HepG2 (cell line): Measurements from ENCODE around the gene TXNRD2. TPM values are rescaled to one million over a fixed set of nuclear protein-coding genes. Genes with fewer than 3 reads are reported as not detected.
A peak's percentile ranks its signal among the peaks of the same experiment; 100 is the strongest.

Source experiments
- ARID4A ChIP-seq: sonication (generic); formaldehyde crosslinking; IDR thresholded peaks from 2 replicates; pipeline ENCODE4 v1.5.0; 2020; ENCODE audit warnings: mild to moderate bottlenecking, missing genetic modification reagents, borderline replicate concordance
- BORCS8-MEF2B ChIP-seq: sonication (generic); formaldehyde crosslinking; IDR thresholded peaks from 2 replicates; pipeline ENCODE4 v1.8.0; 2022; ENCODE audit warnings: mild to moderate bottlenecking, missing genetic modification reagents
- FLYWCH1 ChIP-seq: sonication (generic); formaldehyde crosslinking; IDR thresholded peaks from 2 replicates; pipeline ENCODE4 v1.8.1; 2023; ENCODE audit warnings: mild to moderate bottlenecking, missing genetic modification reagents
- HMGA1 ChIP-seq: sonication (generic); formaldehyde crosslinking; conservative IDR thresholded peaks from 2 replicates; pipeline ENCODE4 v1.4.0; 2020; ENCODE audit warnings: missing genetic modification reagents
- HMGXB3 ChIP-seq: sonication (generic); formaldehyde crosslinking; IDR thresholded peaks from 2 replicates; pipeline ENCODE4 v1.4.0; 2020; ENCODE audit warnings: missing genetic modification reagents, borderline replicate concordance
- KLF16 ChIP-seq, 2 experiments: sonication (generic) in 1 of 2; formaldehyde crosslinking in 1 of 2; IDR thresholded peaks; 2 replicates each; pipeline versions ENCODE4 v1.6.1 to v1.8.0; 2016 to 2023; ENCODE audit warnings: missing genetic modification reagents in 2 of 2, missing compliant biosample characterization in 1 of 2
- KLF9 ChIP-seq: IDR thresholded peaks from 2 replicates; pipeline ENCODE4 v1.6.1; 2016; ENCODE audit warnings: low read depth
- MTF2 ChIP-seq: sonication (generic); formaldehyde crosslinking; IDR thresholded peaks from 2 replicates; pipeline ENCODE4 v1.5.0; 2020; ENCODE audit warnings: missing genetic modification reagents, borderline replicate concordance
- SALL2 ChIP-seq: sonication (generic); formaldehyde crosslinking; IDR thresholded peaks from 2 replicates; pipeline ENCODE4 v1.8.1; 2023; ENCODE audit warnings: mild to moderate bottlenecking, missing genetic modification reagents, inconsistent platforms
- THRA ChIP-seq: sonication (generic); formaldehyde crosslinking; IDR thresholded peaks from 2 replicates; pipeline ENCODE4 v1.4.0; 2020; ENCODE audit warnings: missing genetic modification reagents, borderline replicate concordance
- U2AF2 ChIP-seq: fragments of 200-400 bp; formaldehyde crosslinking; IDR thresholded peaks from 2 replicates; pipeline ENCODE4 v1.6.1; 2017; ENCODE audit warnings: low read depth, mild to moderate bottlenecking, low read length
- ZFP36 ChIP-seq: fragments of 150-350 bp; IDR thresholded peaks from 2 replicates; pipeline ENCODE4 v1.6.1; 2018; ENCODE audit warnings: borderline replicate concordance, low read length, low read depth; ENCODE audit not compliant: partially characterized antibody
- ZFY ChIP-seq: sonication (generic); formaldehyde crosslinking; IDR thresholded peaks from 2 replicates; pipeline ENCODE4 v1.4.0; 2020; ENCODE audit warnings: missing genetic modification reagents
- ZMAT3 ChIP-seq: sonication (generic); formaldehyde crosslinking; conservative IDR thresholded peaks from 2 replicates; pipeline ENCODE4 v1.7.0; 2021; ENCODE audit warnings: missing genetic modification reagents
- ZNF12 ChIP-seq: sonication (generic); formaldehyde crosslinking; IDR thresholded peaks from 2 replicates; pipeline ENCODE4 v1.5.0; 2020; ENCODE audit warnings: missing genetic modification reagents
- ZNF282 ChIP-seq: fragments of 450-650 bp; IDR thresholded peaks from 2 replicates; pipeline ENCODE4 v1.6.1; 2018; ENCODE audit not compliant: partially characterized antibody
- ZNF547 ChIP-seq: sonication (generic); formaldehyde crosslinking; IDR thresholded peaks from 2 replicates; pipeline ENCODE4 v1.5.1; 2020; ENCODE audit warnings: mild to moderate bottlenecking, missing genetic modification reagents
- ZNF580 ChIP-seq: IDR thresholded peaks from 2 replicates; pipeline ENCODE4 v1.6.1; 2016; ENCODE audit warnings: low read depth, borderline replicate concordance
- ZNF772 ChIP-seq: sonication (generic); formaldehyde crosslinking; IDR thresholded peaks from 2 replicates; pipeline ENCODE4 v1.5.0; 2020; ENCODE audit warnings: mild to moderate bottlenecking, missing genetic modification reagents
- polyA plus RNA-seq, 8 experiments: library from polyadenylated mRNA; depleted of rRNA in 3 of 8; stranded (reverse) in 7 of 8; unstranded in 1 of 8; fragments of >200 nt; fragmentation: Illumina TruSeq in 4 of 8; extraction: Trizol in 4 of 8; gene quantifications; 2 replicates each; pipeline versions ENCODE4 v1.2.1 to v1.2.3, GENCODE V29; 2011 to 2016; ENCODE audit warnings: low read depth in 4 of 8, missing spikeins in 1 of 8, mixed read lengths in 1 of 8; ENCODE audit not compliant: insufficient read depth in 1 of 8
- total RNA-seq, 5 experiments: library from RNA; depleted of rRNA; stranded (reverse); fragments of >200 nt; fragmentation: Illumina TruSeq; extraction: Trizol; gene quantifications; 2 replicates each; pipeline ENCODE4 v1.2.3, GENCODE V29; 2016; ENCODE audit warnings: low read depth in 1 of 5

The TXNRD2 gene
- total and polyA plus RNA-seq, 2 of the 13 experiments (the other 11 are each of a cell fraction or from before 2014, with no cell fraction given) = 17.5 to 18.6 TPM

GRCh38 chr22:19940536-19941364 is 868 bp downstream of the TXNRD2 start (continued):
- TF ChIP-seq THRA (CRISPR knock-in tag) = no peak
- 0 out of 2 replicates have a peak, but pooled peaks have one; percentile 7 for TF ChIP-seq BORCS8-MEF2B
- TF ChIP-seq KLF16 (CRISPR knock-in tag; IDR thresholded peaks at IDR 0.05) = no peak
- no peak for TF ChIP-seq U2AF2
- no peak for TF ChIP-seq ZNF282
- no peak for TF ChIP-seq ZFP36
- TF ChIP-seq KLF9 (CRISPR knock-in tag) = no peak
- no peak for TF ChIP-seq HMGXB3 (CRISPR knock-in tag)
- no peak for TF ChIP-seq HMGA1 (CRISPR knock-in tag)
- no peak for TF ChIP-seq ZNF580
- 0 out of 2 replicates have a peak, but pooled peaks have one; percentile 7 for TF ChIP-seq ARID4A
- TF ChIP-seq ZNF547 (CRISPR knock-in tag) = no peak; the same call in 1 of the 2 replicates
- 0 out of 2 replicates have a peak, but pooled peaks have one; percentile 7 for TF ChIP-seq ZNF772 (CRISPR knock-in tag)
- no peak for TF ChIP-seq ZFY (CRISPR knock-in tag)
- no peak for TF ChIP-seq FLYWCH1 (CRISPR knock-in tag)
- no peak for TF ChIP-seq ZNF12 (CRISPR knock-in tag)
- 0 out of 2 replicates have a peak, but pooled peaks have one; percentile 17 for TF ChIP-seq SALL2
- no peak for TF ChIP-seq MTF2 (CRISPR knock-in tag)
- TF ChIP-seq ZMAT3 (CRISPR knock-in tag) = no peak; the same call in 1 of the 2 replicates
